Heart left ventricle (tissue), 16 donors: ENCODE measurements around the gene SPATA2L. TPM values are rescaled to one million over a fixed set of nuclear protein-coding genes. Genes with fewer than 3 reads are reported as not detected.

Experiments used
- ATAC-seq, 4 donors: fragments of 200-7000 bp; cut with Tn5 transposase; one replicate each; pipeline ENCODE4 v1.9.1; 2020 to 2022; ENCODE audit warnings: moderate library complexity in 4 of 4, mild to moderate bottlenecking in 3 of 4, moderate number of reproducible peaks in 1 of 4
- DNase-seq, 5 donors: peaks; one replicate each; pipeline ENCODE4 v3.0.0-alpha.2; 2020
- H3K27ac ChIP-seq, 12 donors: fragments of 200-600 bp; sonication (generic) in 4 of 12; one replicate each; pipeline versions ENCODE4 v1.5.0 to v1.8.0; 2016 to 2022; ENCODE audit warnings: mild to moderate bottlenecking in 2 of 12
- H3K27me3 ChIP-seq, 9 donors: fragments of 200-600 bp; sonication (generic) in 2 of 9; one replicate each; pipeline versions ENCODE4 v1.5.1 to v1.8.0; 2016 to 2022; ENCODE audit warnings: mild to moderate bottlenecking in 3 of 9
- H3K36me3 ChIP-seq, 9 donors: fragments of 200-600 bp; sonication (generic) in 2 of 9; one replicate each; pipeline versions ENCODE4 v1.5.0 to v1.8.0; 2018 to 2022; ENCODE audit warnings: mild to moderate bottlenecking in 2 of 9
- H3K4me1 ChIP-seq, 12 donors: fragments of 200-600 bp; sonication (generic) in 4 of 12; one replicate each; pipeline versions ENCODE4 v1.5.0 to v1.8.0; 2016 to 2022; ENCODE audit warnings: mild to moderate bottlenecking in 3 of 12
- H3K4me3 ChIP-seq, 12 donors: fragments of 200-600 bp; sonication (generic) in 4 of 12; one replicate each; pipeline versions ENCODE4 v1.5.0 to v1.8.0; 2017 to 2022; ENCODE audit warnings: mild to moderate bottlenecking in 9 of 12, moderate library complexity in 4 of 12
- H3K9me3 ChIP-seq, 12 donors: fragments of 200-600 bp; sonication (generic) in 4 of 12; one replicate each; pipeline versions ENCODE4 v1.5.0 to v1.8.0; 2016 to 2022; ENCODE audit warnings: mild to moderate bottlenecking in 1 of 12
- CTCF ChIP-seq, 12 donors: fragments of 200-600 bp; sonication (generic) in 4 of 12; IDR thresholded peaks; one replicate each; pipeline versions ENCODE4 v1.5.0 to v1.8.0; 2018 to 2022; ENCODE audit warnings: antibody characterized with exemption in 12 of 12, mild to moderate bottlenecking in 5 of 12
- POLR2A ChIP-seq, 2 donors: fragments of 450-650 bp; IDR thresholded peaks; one replicate each; pipeline ENCODE4 v1.6.1; 2017; ENCODE audit warnings: antibody characterized with exemption in 2 of 2, mild to moderate bottlenecking in 2 of 2, moderate library complexity in 2 of 2
- WGBS, 4 donors: extraction: QIAGEN DNeasy Blood & Tissue Kit in 2 of 4; methylation state at CpG; one replicate each; pipeline versions ENCODE4 v1.1.5 to v1.1.7; 2013 to 2018; 5-methylcytosine and 5-hydroxymethylcytosine counted together
- intact Hi-C, 10 donors: fragments of 100-400 bp; cut with DNase I; formaldehyde crosslinking; loops; one replicate each; pipeline versions ENCODE4 v1.11.1 to v1.14.2; 2022
- polyA plus RNA-seq, 2 donors: library from polyadenylated mRNA; stranded (reverse); fragments of 200-250 nt; gene quantifications; one replicate each; pipeline ENCODE4 v1.2.3, GENCODE V29; 2013
- total RNA-seq, 9 donors: library from RNA; depleted of rRNA in 2 of 9; stranded (reverse); fragments of >200 nt in 2 of 9; fragmentation: NEBNext Ultra II Directional in 3 of 9; extraction: Animal tissue kit (Norgen Biotek cat#: 25700) in 3 of 9; gene quantifications; one replicate each; pipeline versions ENCODE4 v1.1.0 to v1.2.4, GENCODE V29; 2016 to 2023
- donor health status: ischemic (EF 13 %, LVEDD 7.1; RV severe dilation, severe dysfunction).
- donor health status: healthy with polysubstance abuse.
- donor health status: DM: no; HTN: yes; CAD: no.
- donor health status: DM: no; HTN: no; CAD: no.
- donor health status: ischemic (EF 25% LVEDD 6.9; RV normal size, moderate dysfunction).
- donor health status: ischemic (EF 25% LVEDD 5.7; RV mildly dilated, moderate dysfunction).
- donor health status: healthy.
- donor health status: DM: yes; HTN: yes; CAD: no.
- donor health status: ischemic (EF 35%, LVEDD 5.7; RV mildly dilated, moderate dysfunction).
- donor health status: nonischemic (EF 11% LVEDD 7.7; RV severe dilation, severe dysfunction).
- donor health status: DM: yes; HTN: yes; CAD: no.
- donor health status: PGD.
- donor health status: ischemic (EF 29% LVEDD 5.4; RV normal size, mild dysfunction).
- donor health status: nonischemic (EF 23%, LVEDD 6.1; RV moderate dilation, normal function).

The SPATA2L gene
- total and polyA plus RNA-seq, 11 donors = 1.9 to 15.0 (median 4.0) TPM

DNA sequence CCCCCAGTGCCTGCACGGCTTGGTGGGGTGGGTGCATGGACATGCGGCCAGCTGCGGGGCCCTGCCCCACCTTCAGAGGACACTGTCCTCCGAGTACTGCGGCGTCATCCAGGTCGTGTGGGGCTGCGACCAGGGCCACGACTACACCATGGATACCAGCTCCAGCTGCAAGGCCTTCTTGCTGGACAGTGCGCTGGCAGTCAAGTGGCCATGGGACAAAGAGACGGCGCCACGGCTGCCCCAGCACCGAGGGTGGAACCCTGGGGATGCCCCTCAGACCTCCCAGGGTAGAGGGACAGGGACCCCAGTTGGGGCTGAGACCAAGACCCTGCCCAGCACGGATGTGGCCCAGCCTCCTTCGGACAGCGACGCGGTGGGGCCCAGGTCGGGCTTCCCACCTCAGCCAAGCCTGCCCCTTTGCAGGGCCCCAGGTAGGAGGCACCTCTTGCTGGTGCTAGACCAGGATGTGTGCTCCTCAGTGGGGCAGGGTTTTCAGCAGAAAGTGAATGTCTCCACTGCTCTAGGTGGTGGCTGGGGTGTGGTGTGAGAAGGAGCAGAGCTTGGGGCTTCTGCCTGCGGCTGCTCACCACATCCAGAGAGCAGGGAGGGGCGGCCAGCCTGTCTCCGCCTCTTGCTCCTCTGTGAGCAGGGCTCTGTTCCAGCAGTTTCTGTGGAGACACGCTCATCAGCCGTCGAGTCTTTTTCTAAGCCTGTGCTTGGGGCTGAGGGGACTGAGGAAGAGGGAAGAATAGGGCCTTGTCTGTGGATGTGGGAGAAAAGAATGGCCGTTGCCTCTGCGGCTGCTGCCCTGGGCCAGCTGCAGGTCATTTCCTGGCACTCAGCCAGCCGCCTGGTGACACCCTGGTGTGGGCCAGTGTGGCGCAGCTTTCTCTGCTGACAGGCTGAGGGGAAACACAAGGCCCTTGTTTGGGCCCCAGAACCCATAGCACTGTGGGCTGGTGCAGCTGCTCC lies 22.1 kb upstream of the SPATA2L start:
- WGBS, 4 donors = 59 to 71% (median 66%) methylated on average over 17 to 30 of the region's 30 CpGs
- peaks cover 8 to 54% (median 34%) of the 10 kb centered on the region in 12 donors for H3K4me1 ChIP-seq
- ATAC-seq (peak in 2 of 4 donors; percentile 40 to 44), DNase-seq (peak in 4 of 5 donors; percentile 65 to 83 (median 70))
- intact Hi-C loops = loop anchor here in 1 of 10 donors (2.0 kb wide), 1 partner anchor 13 kb away; no protein-coding TSS in a partner anchor
- no peaks in the 10 kb centered on the region for H3K27me3 ChIP-seq
- H3K4me3 ChIP-seq = peak overlapping the region in 10 of 12 donors; percentile 74 to 98 (median 94)
- H3K36me3 ChIP-seq = peaks cover 0 to 61% (median 53%) of the 10 kb centered on the region in 9 donors
- H3K9me3 ChIP-seq = no peaks in the 10 kb centered on the region
- TF ChIP-seq POLR2A (IDR thresholded peaks at IDR 0.05) (no peak), CTCF (IDR thresholded peaks at IDR 0.05) (no peak)
- peak overlapping the region in 9 of 12 donors; percentile 31 to 100 (median 98) for H3K27ac ChIP-seq

DNA sequence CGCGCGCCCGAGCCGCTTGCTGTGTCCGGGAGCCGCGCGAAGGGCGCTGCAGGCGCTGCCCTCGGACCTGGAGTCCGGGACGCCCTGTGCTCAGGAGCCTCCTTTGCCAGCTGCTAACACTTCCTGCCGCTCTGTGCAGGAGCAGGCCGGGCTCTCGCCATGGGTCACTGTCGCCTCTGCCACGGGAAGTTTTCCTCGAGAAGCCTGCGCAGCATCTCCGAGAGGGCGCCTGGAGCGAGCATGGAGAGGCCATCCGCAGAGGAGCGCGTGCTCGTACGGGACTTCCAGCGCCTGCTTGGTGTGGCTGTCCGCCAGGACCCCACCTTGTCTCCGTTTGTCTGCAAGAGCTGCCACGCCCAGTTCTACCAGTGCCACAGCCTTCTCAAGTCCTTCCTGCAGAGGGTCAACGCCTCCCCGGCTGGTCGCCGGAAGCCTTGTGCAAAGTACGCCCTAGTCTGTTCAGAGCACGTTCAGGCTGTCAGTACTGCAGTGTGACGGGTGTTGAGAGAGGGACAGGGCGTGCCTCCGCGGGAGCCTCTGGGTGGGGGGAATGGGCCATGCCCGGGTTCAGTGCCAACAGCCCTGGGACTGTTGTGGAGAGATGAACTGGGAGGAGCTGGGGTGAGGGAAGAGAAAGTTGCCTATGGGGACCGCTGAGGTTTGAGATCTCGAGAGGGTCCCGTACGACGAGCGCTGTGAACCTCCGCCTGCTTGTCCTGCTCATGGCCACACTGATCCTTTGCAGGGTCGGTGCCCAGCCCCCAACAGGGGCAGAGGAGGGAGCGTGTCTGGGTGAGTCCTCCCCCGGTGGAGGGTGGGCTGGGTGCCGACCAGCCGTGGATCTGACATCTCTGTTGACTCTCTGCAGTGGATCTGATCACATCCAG lies 21.1 kb upstream of the SPATA2L start:
- Histone ChIP-seq H3K27ac (peak overlapping the region; percentile 95 to 100 (median 98)), H3K36me3 (peaks cover 0 to 52% (median 47%) of the 10 kb centered on the region in 9 donors), H3K9me3 (no peaks in the 10 kb centered on the region), H3K27me3 (no peaks in the 10 kb centered on the region), H3K4me1 (peaks cover 8 to 60% (median 34%) of the 10 kb centered on the region in 12 donors), H3K4me3 (peak overlapping the region; percentile 74 to 98 (median 92))
- intact Hi-C loops = loop anchor here in 1 of 10 donors (2.0 kb wide), 1 partner anchor 14 kb away; no protein-coding TSS in a partner anchor
- 17 to 38% (median 23%) methylated on average over 41 to 56 of the region's 56 CpGs for WGBS, 4 donors
- TF ChIP-seq POLR2A (IDR thresholded peaks at IDR 0.05) (no peak), CTCF (IDR thresholded peaks at IDR 0.05) (no peak)
- DNase-seq (peak; percentile 68 to 90 (median 78)), ATAC-seq (peak; percentile 27 to 72 (median 58))

DNA sequence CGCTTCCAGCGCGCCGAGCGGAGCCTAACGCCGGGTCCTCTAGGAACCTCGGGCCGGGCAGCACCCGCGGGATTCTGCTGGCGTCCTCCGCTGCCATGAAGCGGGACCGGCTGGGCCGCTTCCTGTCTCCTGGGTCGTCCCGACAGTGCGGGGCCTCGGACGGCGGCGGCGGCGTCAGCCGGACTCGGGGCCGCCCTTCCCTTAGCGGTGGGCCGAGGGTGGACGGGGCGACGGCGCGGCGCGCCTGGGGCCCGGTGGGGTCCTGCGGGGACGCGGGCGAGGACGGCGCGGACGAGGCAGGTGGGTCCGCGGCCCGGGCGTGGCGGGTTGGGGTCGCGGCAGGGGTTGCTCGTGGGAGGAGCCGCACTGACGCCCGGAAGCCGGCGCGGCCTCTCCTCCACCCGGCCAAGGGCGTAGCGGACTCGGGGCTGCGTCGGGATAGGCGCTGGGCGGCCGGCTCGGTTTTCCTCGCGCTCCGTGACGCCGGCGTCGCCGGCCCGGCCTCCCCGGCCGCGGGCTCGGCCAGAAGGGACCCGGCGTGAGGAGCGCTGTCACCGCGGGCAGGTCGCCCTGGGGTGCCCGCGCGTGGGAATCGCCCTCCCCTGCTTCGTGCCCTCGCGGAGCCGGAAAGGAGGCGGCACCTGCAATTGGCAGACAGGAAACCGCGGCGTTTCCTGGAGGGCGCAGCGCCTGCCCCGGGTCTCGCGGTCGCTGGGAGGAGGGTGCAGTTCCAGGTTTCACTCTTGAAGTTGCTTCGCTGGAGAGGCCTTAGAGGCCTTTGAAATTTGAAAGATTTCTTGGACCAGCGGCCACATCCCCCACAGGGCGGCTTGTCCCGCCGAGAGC lies 20.3 kb upstream of the SPATA2L start:
- DNase-seq (peak; percentile 66 to 90 (median 76)), ATAC-seq (peak in 3 of 4 donors; percentile 20 to 35 (median 34))
- H3K27ac ChIP-seq = peak overlapping the region; percentile 95 to 100 (median 98)
- peaks cover 0 to 43% (median 38%) of the 10 kb centered on the region in 9 donors for H3K36me3 ChIP-seq
- no peaks in the 10 kb centered on the region for H3K9me3 ChIP-seq
- H3K27me3 ChIP-seq = no peaks in the 10 kb centered on the region
- WGBS, 4 donors = 0% methylated on average over 78 to 112 of the region's 112 CpGs; no CpG with 5 or more reads in 1 of the 4 donors
- peaks cover 8 to 60% (median 34%) of the 10 kb centered on the region in 12 donors for H3K4me1 ChIP-seq
- TF ChIP-seq POLR2A (IDR thresholded peaks at IDR 0.05) (no peak), CTCF (IDR thresholded peaks at IDR 0.05) (no peak)
- peak overlapping the region; percentile 74 to 98 (median 92) for H3K4me3 ChIP-seq
- intact Hi-C loops = loop anchor here in 3 of 10 donors (2.0 kb wide), 2 partner anchors 15 to 21 kb away; partner anchors contain the start of gene SPATA2L (in 2 of the 3)
